HG03439 (cell line): ENCODE measurements around the gene ADRB2.
A peak's percentile ranks its signal among the peaks of the same experiment; 100 is the strongest.

Experiments
- ATAC-seq: cut with Tn5 transposase; IDR thresholded peaks from one replicate; pipeline ENCODE4 v1.9.1; 2021; ENCODE audit warnings: mild to moderate bottlenecking, moderate library complexity; ENCODE audit not compliant: unreplicated experiment

Gene ADRB2

GRCh38 chr5:148805326-148806290 lies 20.8 kb upstream of the ADRB2 start:
- peak; percentile 28 for ATAC-seq

DNA sequence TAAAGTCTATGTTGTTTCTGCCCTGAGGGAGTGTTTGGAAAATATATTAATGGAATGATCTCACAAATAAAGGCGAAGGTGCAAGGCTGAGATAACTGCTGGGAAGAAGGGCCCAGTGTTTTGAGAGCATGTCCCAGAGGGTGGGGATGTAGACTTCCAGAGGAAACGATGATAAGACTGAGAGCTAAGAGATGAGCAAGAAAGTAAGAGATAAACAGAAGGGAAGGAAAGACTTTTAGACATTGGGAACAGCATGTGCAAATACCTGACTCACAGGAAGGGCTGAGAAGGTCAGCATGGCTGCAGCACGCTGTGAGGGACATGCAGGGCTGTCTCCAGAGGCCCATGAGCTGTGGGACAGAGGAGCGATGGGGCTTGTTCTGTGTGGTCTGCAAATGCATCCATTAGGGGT lies 19.9 kb upstream of the ADRB2 start:
- no peak for ATAC-seq

DNA sequence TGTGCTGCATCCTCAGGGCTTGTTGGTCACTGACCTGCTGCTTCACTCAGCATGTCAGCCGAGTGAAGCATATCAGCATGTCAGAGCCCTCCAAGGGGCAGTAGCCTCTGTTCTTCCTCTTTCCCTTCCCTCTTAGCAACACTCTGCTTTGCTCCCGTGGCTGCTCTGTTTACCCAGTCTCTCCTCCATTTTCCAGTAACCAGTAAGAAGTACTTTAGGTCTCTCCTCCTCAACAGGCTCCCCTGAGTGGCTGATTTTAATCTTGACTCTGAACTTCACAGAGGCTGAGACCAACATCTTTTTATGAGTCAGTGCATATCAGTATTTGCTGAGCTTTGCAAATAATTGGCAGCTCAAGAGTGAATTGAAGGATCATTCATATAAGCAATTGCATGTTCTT lies 18.6 kb upstream of the ADRB2 start:
- no peak for ATAC-seq

DNA sequence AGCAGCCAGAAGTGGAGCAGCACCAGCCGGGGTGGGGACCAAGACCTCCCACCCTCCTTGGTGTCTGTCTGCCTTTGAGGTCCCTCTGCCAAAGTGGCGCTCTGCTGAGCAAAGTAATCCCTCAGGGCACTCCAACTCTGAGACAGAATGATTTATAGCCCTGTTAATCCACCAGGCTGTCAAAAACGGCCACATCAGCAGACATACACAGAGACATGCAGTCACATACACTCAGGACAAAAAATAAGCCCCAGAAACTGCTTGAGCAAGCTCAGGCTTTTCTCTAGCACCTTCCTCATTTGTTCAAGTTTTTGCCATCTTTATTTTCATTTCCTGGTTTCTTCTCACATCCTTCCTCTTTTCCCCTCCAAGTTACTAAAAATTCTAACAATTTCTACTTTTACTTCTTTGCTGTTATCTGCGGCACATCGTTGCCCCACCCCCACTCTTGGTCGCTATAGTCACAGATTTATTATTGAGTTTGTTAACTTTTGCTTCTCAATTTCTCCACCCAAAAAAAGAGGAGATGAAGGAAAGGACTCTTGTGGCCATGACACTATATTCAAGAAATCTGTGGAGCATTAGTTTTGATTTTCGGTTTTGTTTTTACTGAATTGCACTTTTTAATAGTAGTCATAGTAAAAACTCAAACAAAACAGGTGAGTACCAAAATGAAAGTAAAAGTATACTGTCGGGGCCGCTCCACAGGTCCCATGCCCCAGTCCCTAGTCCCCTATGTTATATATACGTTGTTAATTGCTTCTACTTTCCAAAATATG lies 17.4 kb upstream of the ADRB2 start:
- ATAC-seq, result peak; percentile 57

GRCh38 chr5:148809781-148810524 lies 16.5 kb upstream of the ADRB2 start:
- no peak for ATAC-seq

GRCh38 chr5:148810823-148811222 lies 15.6 kb upstream of the ADRB2 start:
- no peak for ATAC-seq

GRCh38 chr5:148811756-148812155 lies 14.7 kb upstream of the ADRB2 start:
- ATAC-seq, result no peak

GRCh38 chr5:148815086-148815485 lies 11.3 kb upstream of the ADRB2 start:
- no peak for ATAC-seq

- no peak for ATAC-seq
Observed at GRCh38 chr5:148815578-148815977, 10.8 kb upstream of the ADRB2 start.

- no peak for ATAC-seq
Observed at GRCh38 chr5:148816357-148816756, 10.1 kb upstream of the ADRB2 start.

GRCh38 chr5:148816782-148817181 lies 9.6 kb upstream of the ADRB2 start:
- no peak for ATAC-seq

DNA sequence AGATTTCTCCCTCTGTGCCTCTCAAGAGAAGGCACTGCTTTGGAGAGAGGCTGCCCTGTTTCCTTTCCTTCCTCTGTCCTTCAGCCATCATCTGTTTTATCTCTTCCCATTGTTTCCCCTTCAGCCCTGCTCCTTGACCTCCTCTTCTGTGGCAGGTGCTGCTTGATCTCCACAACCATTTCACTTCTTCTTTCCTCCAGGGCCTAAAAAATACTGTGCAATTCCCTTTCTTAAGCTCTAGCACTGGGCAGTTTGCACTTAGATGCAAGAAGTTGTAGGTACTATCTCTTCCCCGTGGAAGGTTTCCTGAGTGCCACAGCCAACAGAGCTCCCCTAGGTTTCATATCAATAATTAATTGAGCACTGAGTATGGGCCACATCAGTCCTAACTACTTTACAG lies 8.8 kb upstream of the ADRB2 start:
- no peak for ATAC-seq

DNA sequence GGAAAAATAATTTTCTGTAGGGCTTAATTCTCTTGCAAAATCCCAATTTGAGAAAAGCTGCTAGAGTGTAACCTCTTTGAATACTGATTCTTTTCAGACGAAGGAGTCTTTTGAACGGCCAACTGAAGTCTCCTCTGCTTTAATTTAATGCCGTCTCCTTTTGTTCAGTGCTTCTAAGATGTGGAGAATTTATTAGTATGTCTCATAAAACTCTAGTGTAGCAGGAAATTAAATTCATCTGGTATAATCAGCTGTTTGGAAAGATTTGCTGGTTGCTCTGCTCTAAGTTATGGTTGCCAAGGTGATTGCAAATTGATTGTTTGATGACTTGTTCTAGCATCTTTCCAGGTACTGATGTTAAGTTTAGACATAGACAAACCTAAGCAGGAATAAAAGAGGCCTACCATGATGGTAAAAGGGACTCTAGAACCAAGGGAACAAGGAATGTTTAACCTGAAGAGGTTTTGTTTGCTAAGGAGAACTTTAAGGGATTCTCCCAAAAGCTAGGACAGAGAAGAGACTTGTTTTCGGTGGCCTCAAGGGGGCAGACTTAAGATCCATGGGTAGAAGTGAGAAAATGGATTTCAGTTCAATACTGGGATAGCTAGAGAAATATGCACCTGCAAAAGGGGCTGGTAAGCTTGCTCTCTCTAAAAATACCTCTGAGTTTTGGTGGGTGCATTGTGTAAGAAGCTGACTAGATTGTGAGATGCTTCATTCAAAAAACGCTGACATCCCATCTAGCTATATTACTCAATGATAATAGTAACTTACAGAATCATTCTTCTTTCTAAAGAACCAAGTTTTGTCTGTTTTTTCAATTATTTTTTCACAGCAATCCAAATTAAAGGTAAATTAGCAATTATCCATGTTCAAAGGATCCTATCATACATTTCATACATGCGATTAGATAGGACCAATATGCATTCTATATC lies 5.7 kb upstream of the ADRB2 start:
- no peak for ATAC-seq

DNA sequence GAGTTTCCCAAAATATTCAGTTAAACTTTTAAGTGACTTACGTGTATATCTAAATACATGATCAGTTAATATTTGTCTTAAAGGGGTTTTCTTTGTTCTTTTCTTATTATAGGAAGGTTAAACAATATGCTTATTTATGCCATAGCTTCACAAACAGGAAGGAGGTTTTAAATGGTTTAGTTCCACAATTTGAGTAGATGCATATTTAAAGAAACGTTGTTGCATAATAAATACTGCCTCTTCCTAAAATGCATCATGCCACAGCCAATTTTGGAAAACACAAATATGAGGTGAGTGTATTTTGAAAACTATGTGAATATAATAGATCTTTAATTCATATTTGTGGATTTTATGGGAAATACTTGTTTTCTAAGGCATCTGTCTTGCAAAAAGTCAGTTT lies 2.5 kb upstream of the ADRB2 start:
- ATAC-seq, result no peak

DNA sequence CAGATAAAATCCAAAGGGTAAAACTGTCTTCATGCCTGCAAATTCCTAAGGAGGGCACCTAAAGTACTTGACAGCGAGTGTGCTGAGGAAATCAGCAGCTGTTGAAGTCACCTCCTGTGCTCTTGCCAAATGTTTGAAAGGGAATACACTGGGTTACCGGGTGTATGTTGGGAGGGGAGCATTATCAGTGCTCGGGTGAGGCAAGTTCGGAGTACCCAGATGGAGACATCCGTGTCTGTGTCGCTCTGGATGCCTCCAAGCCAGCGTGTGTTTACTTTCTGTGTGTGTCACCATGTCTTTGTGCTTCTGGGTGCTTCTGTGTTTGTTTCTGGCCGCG lies 727 bp upstream of the ADRB2 start:
- peak; percentile 3 for ATAC-seq

- no peak for ATAC-seq
Observed at GRCh38 chr5:148826739-148827070, 294 bp downstream of the ADRB2 start.

DNA sequence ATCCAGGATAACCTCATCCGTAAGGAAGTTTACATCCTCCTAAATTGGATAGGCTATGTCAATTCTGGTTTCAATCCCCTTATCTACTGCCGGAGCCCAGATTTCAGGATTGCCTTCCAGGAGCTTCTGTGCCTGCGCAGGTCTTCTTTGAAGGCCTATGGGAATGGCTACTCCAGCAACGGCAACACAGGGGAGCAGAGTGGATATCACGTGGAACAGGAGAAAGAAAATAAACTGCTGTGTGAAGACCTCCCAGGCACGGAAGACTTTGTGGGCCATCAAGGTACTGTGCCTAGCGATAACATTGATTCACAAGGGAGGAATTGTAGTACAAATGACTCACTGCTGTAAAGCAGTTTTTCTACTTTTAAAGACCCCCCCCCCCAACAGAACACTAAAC lies 1.3 kb downstream of the ADRB2 start:
- ATAC-seq, result no peak

DNA sequence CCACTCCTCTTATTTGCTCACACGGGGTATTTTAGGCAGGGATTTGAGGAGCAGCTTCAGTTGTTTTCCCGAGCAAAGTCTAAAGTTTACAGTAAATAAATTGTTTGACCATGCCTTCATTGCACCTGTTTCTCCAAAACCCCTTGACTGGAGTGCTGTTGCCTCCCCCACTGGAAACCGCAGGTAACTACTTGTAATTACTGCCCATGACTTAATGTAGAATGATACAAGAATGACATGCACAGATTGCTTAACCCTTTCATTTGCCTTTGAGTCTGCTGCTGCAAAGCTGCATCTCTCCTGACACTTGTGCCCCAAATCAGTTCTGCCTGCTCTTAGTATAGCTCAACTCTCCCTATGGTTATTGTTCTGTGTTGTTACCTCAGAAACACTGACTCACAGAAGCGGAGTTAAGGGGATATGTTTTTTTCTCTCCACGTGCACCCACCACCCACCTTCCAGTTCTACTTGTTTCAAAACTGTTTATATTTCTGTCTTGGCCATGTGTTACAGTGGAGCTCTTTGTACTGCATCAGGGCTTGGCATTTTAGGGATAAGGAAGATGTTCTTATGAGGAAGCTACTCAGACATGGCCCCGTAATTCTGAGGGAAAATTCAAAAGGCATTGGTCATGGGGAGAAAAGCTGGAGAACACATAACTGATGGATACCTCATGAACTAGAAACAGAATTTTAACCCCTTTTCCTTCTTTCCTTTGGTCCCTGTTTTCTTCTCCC lies 2.3 kb downstream of the ADRB2 start:
- no peak for ATAC-seq

DNA sequence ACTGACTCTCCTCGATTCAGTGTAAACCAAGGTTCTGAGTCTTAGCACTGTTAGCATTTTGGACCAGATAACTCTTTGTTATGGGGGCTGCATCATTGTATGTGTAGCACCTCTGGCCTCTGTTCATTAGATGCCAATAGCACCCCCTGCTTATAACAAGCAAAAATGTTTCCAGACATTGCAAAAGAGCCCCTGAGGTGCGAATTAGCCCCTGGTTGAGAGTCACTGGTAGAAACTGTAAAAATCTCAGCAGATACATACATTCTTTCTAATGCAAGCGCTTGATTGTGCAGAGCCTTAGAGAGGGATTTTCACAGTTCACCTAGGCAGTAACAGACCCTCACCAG lies 2.8 kb downstream of the ADRB2 start:
- ATAC-seq, result no peak

DNA sequence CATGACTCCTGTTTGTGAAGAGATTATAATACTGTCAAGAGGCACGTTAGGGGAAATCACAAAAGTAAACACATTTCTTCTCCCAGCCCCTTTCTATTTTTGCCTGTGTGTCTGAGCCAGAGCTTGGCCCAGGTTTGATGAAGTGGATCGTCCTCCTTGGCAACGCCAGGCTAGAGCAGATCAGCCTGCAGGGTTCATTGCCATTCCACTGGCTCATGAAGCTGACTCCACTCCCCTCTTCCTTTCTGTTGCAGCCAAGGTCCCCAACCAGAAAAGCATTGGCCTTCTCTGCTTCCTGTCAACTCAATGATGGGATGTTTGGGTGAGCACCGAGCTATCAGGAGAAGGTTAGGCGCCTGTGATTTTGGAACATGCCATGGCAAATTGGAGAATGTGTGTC lies 3.3 kb downstream of the ADRB2 start:
- ATAC-seq, result no peak
